OCI-LY3 (cell line): Measurements from ENCODE around the gene HOXA5.

ENCODE experiments used
- EZH2phosphoT487 ChIP-seq: fragments of 200-600 bp; shearing (Covaris generic); IDR thresholded peaks from 2 replicates; pipeline ENCODE4 v1.6.1; 2018; ENCODE audit warnings: antibody characterized with exemption, mixed run types, low read depth
- TF ChIP-seq, protein P1 (sequence below): fragments of 200-600, 300-600 bp; sonication (generic); IDR thresholded peaks from 2 replicates; pipeline ENCODE4 v1.5.1; 2014; ENCODE audit warnings: antibody characterized with exemption, low read length, low read depth

GRCh38 chr7:27111042-27111750 lies 32.3 kb downstream of the HOXA5 start:
- TF ChIP-seq, protein P1, sequence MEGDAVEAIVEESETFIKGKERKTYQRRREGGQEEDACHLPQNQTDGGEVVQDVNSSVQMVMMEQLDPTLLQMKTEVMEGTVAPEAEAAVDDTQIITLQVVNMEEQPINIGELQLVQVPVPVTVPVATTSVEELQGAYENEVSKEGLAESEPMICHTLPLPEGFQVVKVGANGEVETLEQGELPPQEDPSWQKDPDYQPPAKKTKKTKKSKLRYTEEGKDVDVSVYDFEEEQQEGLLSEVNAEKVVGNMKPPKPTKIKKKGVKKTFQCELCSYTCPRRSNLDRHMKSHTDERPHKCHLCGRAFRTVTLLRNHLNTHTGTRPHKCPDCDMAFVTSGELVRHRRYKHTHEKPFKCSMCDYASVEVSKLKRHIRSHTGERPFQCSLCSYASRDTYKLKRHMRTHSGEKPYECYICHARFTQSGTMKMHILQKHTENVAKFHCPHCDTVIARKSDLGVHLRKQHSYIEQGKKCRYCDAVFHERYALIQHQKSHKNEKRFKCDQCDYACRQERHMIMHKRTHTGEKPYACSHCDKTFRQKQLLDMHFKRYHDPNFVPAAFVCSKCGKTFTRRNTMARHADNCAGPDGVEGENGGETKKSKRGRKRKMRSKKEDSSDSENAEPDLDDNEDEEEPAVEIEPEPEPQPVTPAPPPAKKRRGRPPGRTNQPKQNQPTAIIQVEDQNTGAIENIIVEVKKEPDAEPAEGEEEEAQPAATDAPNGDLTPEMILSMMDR: no peak
- no peak for TF ChIP-seq EZH2phosphoT487
